Stimulated activated CD8-positive, alpha-beta memory T cell treated with anti-CD3 and anti-CD28 coated beads, Interleukin-12 subunit alpha, Interleukin-12 subunit beta, amount 100 ng/mL, for 1 hour (primary cell): ENCODE results near the gene APBB2.

Source experiments
- DNase-seq: peaks from one replicate; pipeline ENCODE4 v3.0.0-alpha.2; 2020; ENCODE audit warnings: low read depth

APBB2 gene

GRCh38 chr4:41134581-41134980 is 79.8 kb downstream of the APBB2 start:
- no peak for DNase-seq

GRCh38 chr4:41133454-41134018 is 80.8 kb downstream of the APBB2 start:
- no peak for DNase-seq

DNA sequence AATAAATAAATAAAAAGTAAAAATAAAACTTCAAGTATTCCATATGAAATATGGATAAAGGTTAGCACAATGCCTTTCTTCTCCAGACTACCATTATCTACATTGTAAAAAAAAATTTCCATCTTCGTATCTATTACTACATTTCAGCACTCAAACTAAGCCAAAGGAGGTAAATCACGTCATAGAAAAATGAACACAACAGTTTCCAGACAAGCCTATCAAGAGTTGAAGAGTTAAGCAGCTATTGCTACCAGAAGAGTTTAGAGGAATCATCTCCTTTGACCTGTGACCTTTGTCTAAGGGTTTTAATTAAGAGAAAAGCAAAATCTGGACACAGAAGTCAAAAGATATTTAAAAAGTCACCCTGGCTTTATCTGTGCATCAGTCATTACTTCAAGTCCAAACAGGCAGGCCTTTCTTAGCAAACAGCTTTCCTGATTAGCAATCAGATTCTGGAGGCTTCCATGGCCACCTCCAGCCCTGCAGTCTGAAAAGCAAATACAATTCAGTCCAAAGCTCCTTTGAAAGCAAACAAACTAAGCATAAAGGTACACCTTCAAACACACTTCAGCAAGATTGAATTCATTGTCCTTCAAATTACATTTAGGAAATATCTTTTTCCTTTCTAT is 82.2 kb downstream of the APBB2 start:
- DNase-seq: no peak

DNA sequence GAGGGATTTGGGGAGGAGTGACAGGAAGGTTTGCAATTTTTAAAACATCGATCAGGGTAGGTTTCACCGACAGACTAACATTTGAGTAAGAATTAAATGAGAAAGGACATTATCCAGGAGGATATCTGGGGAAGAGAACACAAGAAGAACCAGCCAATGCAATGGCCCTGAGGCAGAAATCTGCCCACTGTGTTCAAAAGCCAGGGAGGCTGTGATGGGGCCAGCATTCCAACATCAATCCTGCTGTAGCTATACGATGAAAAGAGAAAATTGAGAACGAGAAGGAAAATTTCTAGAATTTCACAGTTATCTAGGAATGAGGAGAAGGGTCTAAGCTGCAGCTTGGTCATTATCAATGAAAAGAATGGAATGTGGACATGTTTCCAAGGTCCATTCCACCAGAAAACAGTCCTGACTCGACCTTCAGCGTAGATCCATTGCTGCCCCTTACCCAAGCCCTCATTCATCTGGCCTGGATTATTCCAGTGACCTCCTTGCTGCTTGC is 84.4 kb downstream of the APBB2 start:
- DNase-seq: no peak

- DNase-seq: no peak
Measured at GRCh38 chr4:41129128-41129754, 85.1 kb downstream of the APBB2 start.

DNA sequence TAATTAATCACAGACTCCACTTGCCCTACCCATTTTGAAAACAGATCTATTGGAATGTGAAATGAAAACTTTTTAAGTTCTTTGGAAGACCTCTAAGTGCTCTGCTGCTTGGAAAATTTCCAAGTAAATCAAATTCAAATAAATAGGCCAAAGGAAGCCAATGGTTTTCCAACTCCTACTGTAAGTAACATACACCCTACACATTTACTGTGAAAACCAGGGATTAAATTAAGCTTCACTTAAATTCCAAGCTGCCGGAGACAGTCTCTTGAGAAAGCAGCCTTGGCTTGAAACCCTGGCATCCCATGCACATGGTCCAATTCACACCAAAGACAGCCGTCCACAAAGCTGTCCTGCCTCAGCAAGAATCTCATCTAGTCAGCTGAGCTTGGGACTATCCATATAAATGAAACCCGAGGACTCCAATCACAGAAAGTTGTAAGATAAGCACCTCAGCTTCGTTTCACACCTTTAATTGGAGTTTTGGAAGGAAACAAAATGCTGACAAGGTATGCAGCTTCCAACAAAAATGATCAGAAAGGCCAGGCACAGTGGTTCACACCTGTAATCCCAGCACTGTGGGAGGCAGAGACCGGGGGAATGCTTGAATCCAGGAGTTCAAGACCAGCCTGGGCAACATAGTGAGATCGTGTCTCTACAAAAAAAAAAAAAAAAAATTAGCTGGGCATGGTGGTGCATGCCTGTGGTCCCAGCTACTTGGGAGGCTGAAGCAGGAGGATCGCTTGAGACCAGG is 88.6 kb downstream of the APBB2 start:
- no peak for DNase-seq

- no peak for DNase-seq
Measured at GRCh38 chr4:41124916-41125548, 89.3 kb downstream of the APBB2 start.

GRCh38 chr4:41122775-41123174 is 91.6 kb downstream of the APBB2 start:
- DNase-seq: no peak

- no peak for DNase-seq
Measured at GRCh38 chr4:41122309-41122708, 92.0 kb downstream of the APBB2 start.

DNA sequence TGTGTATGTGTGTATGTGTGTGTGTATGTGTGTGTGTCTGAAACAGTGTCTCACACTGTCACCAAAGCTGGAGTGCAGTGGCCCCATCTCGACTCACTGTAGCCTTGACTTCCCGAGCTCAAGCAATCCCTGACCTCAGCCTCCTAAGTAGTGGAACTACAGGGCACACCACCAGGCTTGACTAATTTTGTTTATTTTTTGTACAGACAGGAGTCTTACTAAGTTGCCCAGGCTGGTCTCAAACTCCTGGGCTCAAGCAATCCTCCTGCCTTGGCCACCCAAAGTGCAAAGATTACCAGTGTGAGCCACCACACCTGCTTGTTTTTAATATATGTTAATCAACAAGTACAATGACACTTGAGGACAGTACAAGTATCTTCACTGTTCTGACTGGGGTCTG is 92.4 kb downstream of the APBB2 start:
- no peak for DNase-seq

DNA sequence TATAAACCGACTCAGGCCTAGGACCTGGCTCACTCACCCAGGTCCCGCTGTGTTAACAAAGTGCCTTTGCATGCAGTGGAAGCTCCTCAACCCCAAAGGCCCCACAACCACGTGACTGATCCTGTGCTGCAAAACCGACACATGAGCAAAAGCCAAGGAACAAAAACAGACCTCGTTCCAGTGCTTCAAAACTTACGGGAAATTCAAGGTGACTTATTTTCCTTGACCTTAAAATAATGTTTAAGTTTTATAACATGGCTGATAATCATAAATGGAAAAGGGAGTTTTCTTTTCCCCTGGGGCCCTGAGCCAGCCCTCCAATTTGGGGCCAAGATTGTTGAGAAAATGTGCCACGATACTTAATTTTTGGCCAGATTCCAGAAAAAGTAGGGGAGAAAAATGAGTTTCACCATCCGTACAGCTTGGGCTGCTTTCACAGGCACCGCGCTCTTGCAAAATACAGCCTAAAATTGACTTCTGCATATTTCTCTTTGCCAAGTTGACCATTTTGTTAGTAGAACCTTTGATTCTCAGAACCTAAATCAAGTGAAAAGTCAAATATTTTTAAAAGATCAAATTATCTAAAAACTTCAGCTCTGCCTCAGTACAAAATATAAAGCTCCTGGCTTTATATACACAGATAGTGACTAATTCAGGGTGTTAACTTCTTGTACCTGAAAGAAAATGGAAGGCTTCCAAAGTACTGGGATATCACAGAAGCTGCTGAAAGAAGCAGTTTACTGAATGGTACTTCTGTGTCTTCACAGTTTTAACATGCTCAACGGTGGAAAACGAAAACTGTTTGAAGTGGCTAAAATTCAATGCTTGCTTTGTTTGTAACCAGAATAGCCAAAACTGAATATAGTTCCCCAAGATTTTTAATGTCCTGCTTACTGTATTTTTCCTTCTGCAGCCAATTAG is 93.8 kb downstream of the APBB2 start:
- no peak for DNase-seq

- no peak for DNase-seq
Measured at GRCh38 chr4:41119867-41120295, 94.5 kb downstream of the APBB2 start.

DNA sequence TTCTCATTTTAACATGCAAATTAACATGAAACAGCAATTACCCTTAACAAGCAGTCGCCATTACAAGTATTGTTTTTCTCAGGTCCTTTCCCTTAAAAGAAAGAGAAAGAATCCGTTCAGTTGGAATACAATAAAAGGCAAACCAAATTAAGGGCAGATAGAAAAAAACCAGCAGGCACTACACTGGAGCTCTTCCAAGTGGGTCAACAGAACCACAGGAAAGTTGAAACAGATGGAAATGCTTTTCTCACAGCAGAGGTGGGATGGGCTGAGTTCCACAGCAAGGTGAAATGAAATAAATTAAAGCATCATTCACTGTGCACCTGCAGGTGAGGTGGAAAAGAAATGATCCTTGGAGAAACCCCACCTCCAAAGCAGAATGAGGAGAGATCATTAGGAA is 102.6 kb downstream of the APBB2 start:
- no peak for DNase-seq

- DNase-seq: no peak
Measured at GRCh38 chr4:41110050-41110449, 104.3 kb downstream of the APBB2 start.

- DNase-seq: no peak
Measured at GRCh38 chr4:41108481-41108880, 105.9 kb downstream of the APBB2 start.

GRCh38 chr4:41106694-41107419 is 107.5 kb downstream of the APBB2 start:
- DNase-seq: no peak

- no peak for DNase-seq
Measured at GRCh38 chr4:41106081-41106480, 108.3 kb downstream of the APBB2 start.

GRCh38 chr4:41104155-41104554 is 110.2 kb downstream of the APBB2 start:
- DNase-seq: no peak

DNA sequence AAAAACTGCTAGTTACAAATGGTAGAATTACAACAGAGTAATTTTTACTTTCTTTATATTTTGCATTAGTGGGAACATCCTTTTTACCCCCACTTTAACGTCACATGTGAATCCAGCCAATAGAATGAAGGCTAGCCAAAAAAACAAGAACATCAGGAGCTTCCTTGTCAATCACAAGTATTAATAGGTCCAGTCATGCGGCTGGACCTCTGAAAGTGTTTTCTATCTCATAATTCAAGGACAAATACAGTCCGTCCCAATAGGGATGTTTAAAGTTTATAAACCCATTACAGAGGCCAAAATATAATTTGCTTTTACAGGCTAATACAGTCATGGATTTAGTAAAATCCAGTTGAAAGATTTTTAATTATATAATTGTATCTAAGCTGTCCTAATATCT is 110.7 kb downstream of the APBB2 start:
- DNase-seq: no peak

DNA sequence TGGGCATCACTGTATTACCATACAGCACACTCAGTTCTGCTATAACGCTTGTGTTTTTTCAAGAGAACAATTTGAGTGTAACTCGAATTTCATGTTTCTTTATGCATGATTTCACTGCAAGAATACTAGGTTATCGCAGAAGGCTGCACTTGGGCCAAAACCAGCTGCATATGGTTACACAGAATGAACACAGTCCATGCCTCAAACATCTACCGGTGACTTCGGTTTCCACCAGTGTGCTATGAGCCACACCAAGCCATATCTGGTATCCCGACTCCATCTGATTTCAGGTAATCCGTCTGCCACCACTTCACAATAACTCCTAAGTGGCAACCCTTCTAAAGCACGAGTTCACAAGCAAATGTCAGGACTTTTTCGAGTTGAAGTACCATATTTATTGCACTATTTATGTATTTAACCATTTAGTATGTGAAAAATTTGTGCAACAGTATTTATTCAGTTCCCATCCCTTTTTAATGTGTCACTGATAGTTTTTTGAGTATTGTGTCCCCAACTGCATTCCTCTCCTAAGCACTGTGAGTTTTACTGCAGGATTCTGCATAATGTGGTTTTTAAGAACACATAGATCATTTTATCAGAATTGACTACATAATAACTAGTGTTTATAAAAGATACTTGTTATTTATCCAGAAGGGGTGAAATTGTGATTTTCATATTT is 111.8 kb downstream of the APBB2 start:
- DNase-seq: no peak
